ENCODE data around the gene TRIM43.
"Not testable (repeated sequence)": the region's sequence is repeated elsewhere in the genome, so short reads cannot be mapped to it uniquely, and the experiment has no call there.

Gene TRIM43

GRCh38 chr2:95591701-95592100 is at the start of gene TRIM43:
Gene TRIM43 (plus strand): TSS chr2:95592001. CDS start chr2:95594024, 2,023 bp downstream.
- not testable (repeated sequence) for DNase-seq

GRCh38 chr2:95551055-95551568 is 40.7 kb upstream of the TRIM43 start:
- no peak for DNase-seq

GRCh38 chr2:95552911-95553310 is 38.9 kb upstream of the TRIM43 start:
- DNase-seq = no peak

- no peak for DNase-seq
Measured at GRCh38 chr2:95569170-95569569, 22.6 kb upstream of the TRIM43 start.

GRCh38 chr2:95573866-95574265 is 17.9 kb upstream of the TRIM43 start:
- DNase-seq = no peak

GRCh38 chr2:95574506-95574905 is 17.3 kb upstream of the TRIM43 start:
- no peak for DNase-seq

GRCh38 chr2:95575857-95576256 is 15.9 kb upstream of the TRIM43 start:
- no peak for DNase-seq

GRCh38 chr2:95578539-95578938 is 13.3 kb upstream of the TRIM43 start:
- no peak for DNase-seq

- DNase-seq = not testable (repeated sequence)
Measured at GRCh38 chr2:95583545-95583944, 8.3 kb upstream of the TRIM43 start.

GRCh38 chr2:95584321-95584720 is 7.5 kb upstream of the TRIM43 start:
- DNase-seq = not testable (repeated sequence)

GRCh38 chr2:95589777-95590536 is 1.8 kb upstream of the TRIM43 start:
- DNase-seq = not testable (repeated sequence)

GRCh38 chr2:95592973-95593372 is 1.2 kb downstream of the TRIM43 start:
- DNase-seq = not testable (repeated sequence)

- not testable (repeated sequence) for DNase-seq
Measured at GRCh38 chr2:95595012-95595411, 3.2 kb downstream of the TRIM43 start.

GRCh38 chr2:95601301-95601700 is 9.5 kb downstream of the TRIM43 start:
- DNase-seq = not testable (repeated sequence)

- not testable (repeated sequence) for DNase-seq
Measured at GRCh38 chr2:95602146-95602545, 10.3 kb downstream of the TRIM43 start.

- not testable (repeated sequence) for DNase-seq
Measured at GRCh38 chr2:95608356-95608755, 16.6 kb downstream of the TRIM43 start.

GRCh38 chr2:95609764-95610163 is 18.0 kb downstream of the TRIM43 start:
- not testable (repeated sequence) for DNase-seq

- not testable (repeated sequence) for DNase-seq
Measured at GRCh38 chr2:95613048-95613447, 21.2 kb downstream of the TRIM43 start.

- DNase-seq = not testable (repeated sequence)
Measured at GRCh38 chr2:95622728-95623127, 30.9 kb downstream of the TRIM43 start.

GRCh38 chr2:95630987-95631386 is 39.2 kb downstream of the TRIM43 start:
- DNase-seq = not testable (repeated sequence)

GRCh38 chr2:95633626-95634259 is 41.9 kb downstream of the TRIM43 start:
- DNase-seq = not testable (repeated sequence)

- not testable (repeated sequence) for DNase-seq
Measured at GRCh38 chr2:95640515-95641288, 48.9 kb downstream of the TRIM43 start.

GRCh38 chr2:95641289-95641575 is 49.4 kb downstream of the TRIM43 start:
- DNase-seq = not testable (repeated sequence)
